Fibroblast of peridontal ligament (primary cell): ENCODE results near the gene QKI.

ENCODE experiments used
- DNase-seq: peaks from one replicate; pipeline ENCODE4 v3.0.0-alpha.2; 2010; ENCODE audit errors: extremely low read depth

QKI gene

DNA sequence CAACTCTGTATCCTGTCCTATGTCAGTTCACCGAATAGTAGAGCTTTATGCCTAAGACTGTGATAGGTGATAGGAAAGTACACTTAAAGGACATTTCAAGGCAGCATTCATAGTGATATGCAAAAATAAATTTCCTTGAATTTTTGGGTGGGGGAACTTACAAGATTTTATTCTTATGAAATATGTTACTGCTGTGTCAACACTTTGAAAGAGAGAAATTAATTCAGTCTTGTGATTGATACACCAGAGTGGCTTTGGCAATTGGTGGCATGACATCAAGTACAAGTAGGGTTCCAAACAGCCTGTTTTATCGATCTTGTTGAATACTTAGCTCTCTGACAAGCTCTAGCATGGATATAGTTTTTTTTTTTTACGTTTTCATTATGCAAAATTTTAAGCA lies 72.3 kb downstream of the QKI start:
- no peak for DNase-seq

GRCh38 chr6:163487606-163488005 lies 73.1 kb downstream of the QKI start:
- DNase-seq: no peak

- no peak for DNase-seq
These were observed 75.1 kb downstream of the QKI start for GRCh38 chr6:163489584-163489983.

DNA sequence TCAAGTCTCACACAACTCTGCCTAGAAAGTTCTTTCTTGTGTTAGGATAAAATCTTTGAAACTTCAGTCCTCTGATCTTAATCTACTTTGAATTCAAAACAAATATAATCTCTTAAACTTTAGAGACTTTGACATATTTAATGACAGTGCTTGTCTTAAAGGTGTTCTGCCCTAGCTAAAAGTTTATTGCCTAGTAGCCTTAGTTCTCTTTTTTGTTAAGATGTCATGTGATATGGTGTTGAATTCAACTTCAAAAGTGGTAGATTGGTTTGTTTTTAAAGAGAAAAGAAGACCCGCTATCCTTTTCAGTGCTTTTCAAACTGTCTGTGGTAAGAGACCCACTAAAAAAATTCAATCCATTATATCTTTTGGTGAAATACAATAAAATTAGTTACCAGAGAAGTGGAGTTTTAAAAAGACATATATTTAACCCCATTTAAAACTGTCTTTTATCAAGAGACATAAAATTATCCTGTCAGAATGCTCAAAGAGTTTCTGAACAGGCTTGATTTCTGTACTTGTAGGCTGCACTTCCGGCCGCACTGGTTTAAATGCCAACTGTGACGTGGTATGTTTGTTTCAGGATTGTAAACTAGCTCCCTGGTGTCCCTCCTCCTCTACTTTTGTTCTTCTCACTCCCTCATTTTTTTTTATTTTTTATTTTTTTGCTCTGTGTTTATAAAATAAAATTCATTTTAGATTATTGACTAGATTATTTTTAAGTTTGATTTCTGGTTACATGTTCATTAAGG lies 76.5 kb downstream of the QKI start:
- DNase-seq: peak; percentile 73

- no peak for DNase-seq
These were observed 77.3 kb downstream of the QKI start for GRCh38 chr6:163491737-163492300.

DNA sequence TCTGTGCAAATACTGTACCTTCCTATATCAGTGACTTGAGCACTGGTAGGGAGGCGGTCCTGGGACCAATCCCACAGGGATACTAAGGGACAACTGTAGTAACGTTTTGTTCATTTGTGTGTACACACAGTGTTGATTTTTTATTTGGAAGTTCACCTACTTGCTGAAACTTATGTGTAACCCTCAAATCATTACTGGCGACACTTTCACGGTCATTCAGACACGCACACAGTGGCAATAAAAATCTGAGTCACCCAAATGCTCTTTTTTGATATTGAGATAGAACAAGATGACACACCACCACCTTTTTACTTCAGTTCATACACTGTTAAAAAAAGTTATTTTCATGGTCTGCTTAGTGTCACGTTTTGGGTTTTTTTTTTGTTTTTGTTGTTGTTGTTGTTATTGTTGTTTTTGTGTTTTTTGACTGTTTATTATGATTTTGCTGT lies 79.8 kb downstream of the QKI start:
- DNase-seq: no peak

- DNase-seq: no peak
These were observed 81.7 kb downstream of the QKI start for GRCh38 chr6:163496205-163496604.

DNA sequence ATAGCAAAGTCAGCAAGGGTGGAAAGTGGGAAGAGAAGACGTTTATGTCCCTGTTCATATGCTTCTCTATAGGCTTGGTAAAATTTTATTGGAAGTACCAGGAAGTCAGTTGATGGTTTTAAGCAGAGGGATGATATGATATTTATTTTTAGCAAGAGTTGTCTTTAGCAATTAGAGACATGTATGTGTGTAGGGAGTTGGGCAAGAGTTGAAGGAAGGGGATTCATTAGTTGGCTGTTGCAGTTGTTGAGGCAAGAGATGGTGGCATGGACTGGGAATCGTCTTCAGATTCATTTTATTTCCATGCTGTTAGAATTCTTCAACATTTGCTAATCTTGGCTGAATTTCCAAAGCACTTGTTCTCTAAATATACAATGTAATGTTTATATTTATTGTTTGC lies 85.6 kb downstream of the QKI start:
- no peak for DNase-seq

DNA sequence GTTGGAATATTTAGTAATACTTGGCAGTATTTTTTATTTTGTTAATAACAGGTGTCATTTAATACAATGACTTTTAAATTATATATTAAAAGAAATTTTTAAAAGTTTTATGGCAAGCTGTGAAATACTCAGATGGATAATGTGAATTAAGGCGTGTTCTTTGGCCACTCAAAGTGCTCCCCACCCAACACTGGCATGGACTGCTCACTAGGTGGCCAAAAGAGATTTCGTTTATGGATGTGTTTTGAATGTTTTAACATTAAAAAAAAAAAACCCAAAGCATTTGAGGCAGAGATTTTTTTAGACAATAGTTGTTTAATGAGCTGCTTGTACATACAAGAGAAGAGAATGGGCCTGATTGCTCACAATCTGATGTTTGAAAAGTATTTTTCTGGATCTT lies 86.5 kb downstream of the QKI start:
- DNase-seq: no peak

GRCh38 chr6:163501439-163501838 lies 86.9 kb downstream of the QKI start:
- DNase-seq: no peak

- no peak for DNase-seq
These were observed 90.6 kb downstream of the QKI start for GRCh38 chr6:163504984-163505640.

DNA sequence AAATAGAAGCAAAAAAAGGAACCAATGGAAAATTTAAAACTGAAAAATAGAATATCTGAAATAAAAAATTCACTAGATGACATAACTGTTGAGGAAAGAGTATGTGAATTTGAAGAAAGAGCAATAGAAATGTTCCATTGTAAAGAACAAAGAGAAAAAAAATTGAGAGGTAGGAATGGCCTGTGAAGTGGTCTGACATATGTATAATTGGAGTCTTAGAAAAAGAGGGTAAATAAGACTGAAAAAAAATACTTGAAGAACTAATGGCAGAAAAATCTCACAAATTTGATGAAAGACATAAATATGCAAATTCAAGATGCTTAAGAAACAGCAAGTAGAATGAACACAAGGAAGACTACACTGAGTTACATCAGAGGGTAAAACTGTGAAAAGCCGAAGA lies 93.4 kb downstream of the QKI start:
- DNase-seq: no peak

DNA sequence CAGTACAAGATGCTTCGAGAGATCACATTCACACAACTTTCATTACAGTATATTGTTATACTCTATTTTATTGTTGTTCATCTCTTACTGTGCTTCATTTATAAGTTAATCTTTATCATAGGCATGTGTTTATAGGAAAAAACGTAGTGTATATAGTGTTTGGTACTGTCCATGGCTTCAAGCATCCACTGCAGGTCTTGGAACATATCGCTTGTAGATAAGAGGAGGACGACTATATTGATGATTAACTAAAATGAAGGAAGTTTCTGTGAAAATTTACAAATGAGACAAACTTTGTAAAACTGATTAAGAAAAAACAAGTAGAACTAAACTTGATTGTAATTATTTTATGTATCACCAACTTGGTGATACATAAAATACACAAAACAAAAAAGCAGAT lies 98.5 kb downstream of the QKI start:
- DNase-seq: no peak

GRCh38 chr6:163513570-163514166 lies 99.2 kb downstream of the QKI start:
- DNase-seq: no peak

GRCh38 chr6:163516908-163517307 lies 102.4 kb downstream of the QKI start:
- no peak for DNase-seq

GRCh38 chr6:163520956-163521355 lies 106.4 kb downstream of the QKI start:
- no peak for DNase-seq

GRCh38 chr6:163522033-163522432 lies 107.5 kb downstream of the QKI start:
- DNase-seq: no peak

DNA sequence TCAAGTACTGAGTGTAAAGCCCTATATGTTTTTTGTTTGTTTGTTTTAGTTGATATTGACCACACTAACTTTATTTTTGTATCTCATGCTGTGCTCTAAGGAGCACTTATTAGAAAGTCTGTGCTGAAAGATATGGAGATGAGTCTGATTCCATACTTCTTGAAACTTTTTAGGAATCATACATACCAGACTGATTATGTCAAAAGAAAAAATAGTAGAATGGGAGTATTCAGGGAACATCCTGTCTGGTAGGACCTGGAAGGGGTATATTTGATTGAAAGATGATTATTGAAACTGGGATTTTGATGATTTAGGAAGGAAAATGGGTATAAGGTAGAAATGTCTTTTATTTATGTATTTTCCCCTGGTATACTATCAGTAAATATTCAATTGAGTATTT lies 111.4 kb downstream of the QKI start:
- no peak for DNase-seq

- DNase-seq: no peak
These were observed 111.8 kb downstream of the QKI start for GRCh38 chr6:163526346-163526745.

DNA sequence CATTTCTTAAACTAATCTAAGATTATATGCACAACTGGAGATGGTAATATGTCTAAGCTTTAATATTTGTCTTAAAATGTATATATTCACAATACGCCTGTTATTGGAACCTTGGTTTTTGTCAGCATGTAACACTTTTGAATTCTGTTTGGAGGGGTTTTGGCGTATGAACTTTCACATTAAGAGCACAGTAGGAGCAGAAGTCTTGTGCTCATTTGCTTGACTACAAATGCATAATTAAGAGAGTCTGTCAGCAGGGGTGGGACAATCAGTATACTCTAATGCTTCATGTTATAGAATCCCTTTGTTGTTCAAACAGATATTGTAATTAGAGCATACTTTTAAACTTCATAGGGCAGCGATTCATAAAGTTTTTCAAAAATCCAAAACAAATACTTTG lies 112.8 kb downstream of the QKI start:
- no peak for DNase-seq

DNA sequence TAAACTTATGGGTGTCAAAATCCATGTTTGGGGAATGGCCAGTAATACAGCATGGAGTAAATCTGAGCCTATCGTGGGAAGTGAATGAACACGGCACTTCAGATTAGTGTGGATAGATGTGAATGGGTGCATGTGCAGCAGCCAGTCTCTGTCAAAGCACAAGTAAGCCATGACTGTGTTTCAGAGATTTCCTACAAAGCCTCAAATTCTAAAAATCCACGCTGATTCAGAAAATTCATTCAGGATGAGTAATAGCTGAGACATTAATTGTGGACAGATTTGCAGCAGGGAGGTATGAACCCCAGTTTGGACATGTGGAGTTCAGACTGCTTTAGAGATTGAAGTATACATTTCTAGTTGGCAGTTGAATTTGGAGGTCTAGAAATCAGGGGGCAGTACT lies 115.1 kb downstream of the QKI start:
- peak; percentile 93 for DNase-seq

DNA sequence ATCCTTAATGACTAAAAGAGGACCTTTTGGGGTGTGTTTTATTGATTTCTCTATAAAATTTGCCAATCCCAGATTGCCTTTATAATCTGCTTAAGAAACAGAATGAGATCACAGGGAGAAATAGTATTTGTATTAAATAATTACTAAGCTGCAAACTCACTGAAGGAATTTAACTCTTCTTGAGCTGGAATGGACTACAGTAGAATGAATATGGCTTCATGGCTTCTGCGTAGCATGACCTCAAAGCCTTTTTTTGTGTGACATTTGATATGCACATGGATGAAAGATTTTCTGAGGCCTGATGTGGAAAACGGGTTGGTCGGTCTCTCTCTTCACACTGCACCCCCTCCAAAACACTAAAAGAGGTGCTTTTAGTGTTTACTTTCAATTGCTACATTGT lies 115.9 kb downstream of the QKI start:
- DNase-seq: no peak

DNA sequence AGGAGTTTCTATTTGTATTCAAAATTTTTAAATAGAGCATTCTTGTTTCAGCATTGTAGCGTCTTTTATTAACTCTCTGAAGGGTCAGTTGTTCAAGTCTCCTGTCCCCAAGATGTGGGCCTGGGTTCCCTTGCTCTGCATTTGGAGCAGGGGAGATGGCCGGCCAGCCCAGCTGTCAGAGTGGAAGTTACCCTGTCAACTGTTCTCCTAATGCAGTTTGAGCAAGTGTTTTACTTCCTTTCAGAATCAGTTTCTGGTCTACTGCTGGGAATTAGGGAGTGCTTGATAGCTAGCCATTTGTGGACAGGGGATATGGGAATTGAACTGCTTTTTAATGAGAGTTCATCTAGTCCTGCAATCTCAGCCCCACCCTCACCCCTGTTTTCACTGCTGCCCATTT lies 116.6 kb downstream of the QKI start:
- DNase-seq: no peak
